Renal pelvis (tissue), 4 donors: ENCODE results near the gene STXBP6. TPM values are rescaled to one million over a fixed set of nuclear protein-coding genes. Genes with fewer than 3 reads are reported as not detected.
"Not testable (repeated sequence)": the region's sequence is repeated elsewhere in the genome, so short reads cannot be mapped to it uniquely, and the experiment has no call there.

ENCODE experiments used
- DNase-seq: peaks from one replicate; pipeline ENCODE4 v3.0.0-alpha.2; 2013
- polyA plus RNA-seq, 3 donors: library from polyadenylated mRNA; unstranded; fragments of 120-200 nt; gene quantifications; one replicate each; pipeline ENCODE4 v1.2.1, GENCODE V29; 2013; ENCODE audit not compliant: insufficient read length in 3 of 3

STXBP6 gene
- polyA plus RNA-seq, 3 donors = 7.0 to 9.3 (median 7.1) TPM

DNA sequence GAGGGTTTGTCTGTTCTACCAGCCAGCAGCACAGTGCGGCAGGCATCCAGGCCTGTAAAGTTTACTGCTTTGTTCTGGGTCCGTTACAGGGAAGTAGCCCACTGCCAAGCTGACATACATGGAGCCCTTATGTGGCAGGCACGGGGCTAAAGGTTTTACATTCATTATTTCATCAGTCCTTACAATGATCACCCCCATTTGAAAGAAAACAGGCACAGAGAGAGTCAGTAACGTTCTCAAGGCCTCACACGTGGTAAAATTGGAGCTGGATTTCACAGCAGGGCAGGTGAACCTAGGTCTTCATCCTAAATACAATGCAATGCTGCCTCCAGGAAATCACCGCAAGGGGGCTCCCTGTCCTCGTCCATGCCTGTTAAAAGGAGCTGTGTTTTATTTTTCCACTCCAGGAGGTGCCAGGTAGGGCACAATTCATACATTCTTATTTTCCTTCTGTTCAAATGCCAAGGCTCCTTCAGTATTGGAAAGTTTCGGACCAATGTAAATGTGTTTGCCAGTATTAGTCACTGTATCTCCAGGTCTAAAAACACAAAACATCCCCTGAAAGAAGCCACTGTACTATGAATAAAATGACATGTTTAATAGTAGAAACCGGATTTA, 243.8 kb downstream of the STXBP6 start:
- peak; percentile 75 for DNase-seq

GRCh38 chr14:24804552-24805212, 245.3 kb downstream of the STXBP6 start:
- DNase-seq = no peak

- DNase-seq = no peak
Observed at GRCh38 chr14:24803933-24804494, 245.9 kb downstream of the STXBP6 start.

- not testable (repeated sequence) for DNase-seq
Observed at GRCh38 chr14:24803426-24803825, 246.5 kb downstream of the STXBP6 start.

DNA sequence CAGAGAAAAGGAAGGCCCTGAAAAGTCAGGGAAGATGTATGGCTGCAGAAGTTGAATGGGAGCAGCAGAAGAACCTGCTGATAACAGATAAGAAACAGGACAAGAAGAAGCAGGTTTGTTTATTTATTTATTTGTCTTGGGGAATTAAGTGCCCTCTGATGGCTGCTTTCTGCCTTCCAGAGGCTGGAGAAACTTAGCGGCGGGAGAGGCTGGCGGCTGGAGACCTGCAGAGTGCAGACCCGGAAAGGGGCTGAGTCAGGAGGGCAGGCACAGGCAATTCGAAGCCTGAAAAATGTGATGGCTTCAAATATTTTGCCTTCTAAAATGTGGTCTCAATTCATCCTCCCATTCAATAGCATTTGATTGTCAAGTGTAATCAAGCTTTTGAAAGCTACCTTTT, 247.7 kb downstream of the STXBP6 start:
- DNase-seq = no peak

DNA sequence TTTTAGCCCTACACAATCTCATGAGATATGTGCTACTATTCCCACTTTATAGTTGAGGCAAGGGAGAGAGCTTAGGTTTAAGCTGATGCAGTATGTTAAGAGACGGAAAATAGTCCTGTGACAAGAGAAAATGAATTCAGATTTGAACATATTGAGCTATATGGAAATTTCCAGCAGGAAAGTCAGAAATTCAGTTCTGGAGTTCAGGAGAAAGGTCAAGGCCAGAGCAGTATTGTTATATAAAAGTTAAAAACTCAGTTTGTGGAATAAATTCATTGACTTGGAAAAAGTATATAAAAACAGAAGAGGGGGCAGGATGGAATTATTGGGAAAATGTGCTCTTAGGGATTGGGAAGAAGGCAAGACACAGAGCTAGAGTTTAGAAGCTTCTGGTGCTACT, 248.9 kb downstream of the STXBP6 start:
- DNase-seq = no peak

DNA sequence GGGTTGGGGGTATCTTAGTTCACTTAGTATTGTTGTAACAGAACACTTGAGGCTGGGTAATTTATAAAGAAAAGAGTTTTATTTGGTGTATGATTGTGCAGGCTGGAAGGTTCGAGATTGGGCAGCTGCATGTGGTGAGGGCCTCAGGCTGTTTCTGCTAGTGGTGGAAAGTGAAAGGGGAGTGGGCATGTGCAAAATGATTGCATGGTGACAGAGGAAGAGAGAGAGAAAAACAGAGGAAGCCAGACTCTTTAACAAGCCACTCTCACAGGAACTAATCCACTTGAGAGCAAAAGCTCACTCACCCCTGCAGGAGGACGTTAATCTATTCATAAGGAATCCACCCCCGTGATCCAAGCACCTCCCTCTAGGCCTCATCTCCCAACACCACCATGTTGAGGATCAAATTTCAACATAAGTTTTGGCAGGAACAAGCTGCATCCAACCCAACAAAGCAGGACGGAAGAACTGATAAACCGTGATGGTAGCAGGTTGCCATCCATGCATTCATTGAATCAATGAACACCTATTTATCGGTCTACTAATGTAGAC, 251.0 kb downstream of the STXBP6 start:
- no peak for DNase-seq

- no peak for DNase-seq
Observed at GRCh38 chr14:24795406-24795805, 254.5 kb downstream of the STXBP6 start.

- no peak for DNase-seq
Observed at GRCh38 chr14:24794644-24795305, 255.2 kb downstream of the STXBP6 start.

GRCh38 chr14:24790196-24790595, 259.8 kb downstream of the STXBP6 start:
- no peak for DNase-seq

GRCh38 chr14:24789378-24789884, 260.5 kb downstream of the STXBP6 start:
- no peak for DNase-seq

DNA sequence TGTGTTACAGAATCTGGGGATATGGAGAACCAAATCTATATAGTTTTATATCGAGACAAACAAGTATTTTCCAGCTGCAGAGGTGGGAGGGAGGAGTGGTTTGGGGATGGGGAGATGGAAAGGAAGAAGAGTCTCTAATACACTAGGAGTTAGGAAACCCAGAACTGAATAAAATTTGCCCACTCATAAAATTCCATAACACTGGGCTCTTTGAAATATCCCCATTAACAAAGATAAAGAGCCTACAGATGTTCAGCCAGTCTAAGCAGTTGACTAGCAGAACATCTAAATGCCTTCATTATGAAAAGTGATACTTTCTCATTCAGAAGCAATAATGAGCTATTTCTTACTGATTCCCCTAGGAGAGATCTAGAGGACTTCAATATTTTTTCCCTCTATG, 264.2 kb downstream of the STXBP6 start:
- DNase-seq = no peak

DNA sequence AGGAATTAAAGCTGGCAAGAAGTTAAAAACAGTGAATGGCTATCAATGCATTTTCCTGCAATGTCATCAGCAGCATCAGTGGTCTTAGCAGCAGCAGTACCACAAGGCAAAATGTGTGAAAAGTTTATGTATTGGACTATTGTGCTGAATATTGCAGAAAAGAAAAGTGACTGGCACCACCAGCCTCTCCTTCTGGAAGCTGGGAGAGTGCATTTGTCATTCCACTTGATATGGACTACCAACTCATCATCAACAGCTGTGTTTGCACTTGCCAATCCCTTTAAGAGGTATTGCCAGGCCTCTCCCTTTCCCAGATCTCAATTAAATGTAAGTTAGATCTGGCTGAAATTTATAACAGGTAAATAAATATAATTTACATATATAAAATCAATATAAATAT, 265.0 kb downstream of the STXBP6 start:
- DNase-seq = no peak

DNA sequence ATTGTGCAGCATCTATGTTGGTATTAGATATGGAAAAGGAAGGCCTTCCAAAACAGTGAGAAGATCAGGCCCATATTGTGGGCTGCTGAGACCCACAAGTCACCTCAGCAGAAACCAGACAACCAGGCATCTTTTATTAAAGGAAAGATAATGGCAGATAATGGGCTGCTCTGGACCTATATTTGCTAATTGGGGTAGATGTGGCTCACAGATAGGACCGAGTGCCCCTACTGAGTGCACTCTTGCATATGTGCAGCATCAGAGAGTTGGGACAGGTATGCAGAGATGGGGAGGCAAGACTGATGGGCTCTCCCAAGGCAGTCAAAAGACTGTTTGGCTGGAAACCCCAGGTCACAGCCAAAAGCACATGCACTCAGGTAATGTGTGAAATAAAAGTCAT, 266.2 kb downstream of the STXBP6 start:
- DNase-seq = no peak

DNA sequence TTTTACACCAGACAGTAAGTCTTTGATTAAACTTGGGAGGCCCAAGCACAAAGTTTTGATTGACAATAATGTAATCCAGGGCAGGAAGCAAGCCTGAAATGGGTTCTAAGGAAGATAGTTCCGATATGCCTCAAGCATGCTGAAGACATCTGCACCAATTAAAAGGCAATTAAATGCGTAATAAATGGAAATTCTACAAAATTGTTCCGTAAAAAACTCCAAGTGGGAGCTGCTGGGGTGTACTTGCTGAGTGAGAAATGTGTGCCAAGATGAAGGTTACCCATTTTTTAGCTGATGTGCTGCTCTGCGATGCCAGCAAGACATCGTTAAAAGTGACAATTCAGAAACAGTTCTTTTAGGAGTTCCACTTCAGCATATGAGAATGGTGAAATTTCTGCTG, 269.7 kb downstream of the STXBP6 start:
- no peak for DNase-seq

- no peak for DNase-seq
Observed at GRCh38 chr14:24777678-24778077, 272.3 kb downstream of the STXBP6 start.

DNA sequence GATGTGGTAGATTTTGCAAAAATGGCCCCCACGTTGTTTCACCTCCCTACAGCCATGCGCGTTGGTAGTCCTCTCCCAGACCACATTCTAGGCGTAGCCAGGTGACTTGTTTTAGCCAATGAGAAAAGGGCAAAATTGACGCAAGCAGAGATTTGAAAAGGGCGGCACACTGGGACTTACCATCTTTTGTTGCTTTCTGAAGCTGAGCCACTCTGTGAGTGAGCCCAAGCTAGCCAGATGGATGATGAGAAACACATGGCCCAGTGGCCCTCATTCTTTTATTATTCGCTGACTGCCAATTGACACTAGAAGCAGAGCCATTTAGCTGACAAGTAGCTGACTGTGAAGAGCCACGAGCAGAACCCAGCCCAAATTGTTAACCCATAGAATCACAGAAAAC, 274.0 kb downstream of the STXBP6 start:
- DNase-seq = no peak

DNA sequence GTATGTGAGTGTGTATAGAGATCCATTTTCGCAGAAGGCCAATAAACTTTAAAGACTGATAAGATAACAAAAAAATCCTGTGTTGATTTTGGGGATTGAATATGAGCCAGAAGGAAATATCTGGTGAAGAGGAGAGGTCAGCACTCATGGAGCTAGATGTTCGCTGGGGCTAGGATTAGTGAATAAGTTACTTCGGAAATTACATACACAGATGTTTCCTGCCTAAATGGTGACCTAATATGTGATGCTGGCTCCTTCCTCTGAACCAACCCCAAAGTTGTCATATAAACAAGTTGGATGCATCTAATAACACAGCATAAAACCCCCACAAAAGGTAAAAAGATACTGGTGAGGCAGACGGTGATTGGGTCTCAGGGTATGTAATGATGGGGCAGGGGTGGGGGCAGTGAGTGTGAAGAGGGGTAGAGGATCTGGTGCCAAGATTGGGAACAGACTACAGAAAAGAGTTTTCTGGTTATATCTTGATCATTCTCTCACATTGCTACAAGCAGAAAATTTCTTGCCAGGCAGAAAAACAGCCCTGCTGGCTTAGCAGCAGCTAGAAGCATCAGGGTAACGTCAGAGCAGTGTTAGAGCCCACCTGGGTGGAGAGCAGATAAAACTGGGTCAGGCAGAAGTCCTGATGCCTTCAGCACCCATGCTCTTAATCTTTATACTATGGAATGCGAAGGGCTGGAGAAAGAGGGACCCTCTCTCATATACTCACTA, 275.6 kb downstream of the STXBP6 start:
- DNase-seq = no peak

DNA sequence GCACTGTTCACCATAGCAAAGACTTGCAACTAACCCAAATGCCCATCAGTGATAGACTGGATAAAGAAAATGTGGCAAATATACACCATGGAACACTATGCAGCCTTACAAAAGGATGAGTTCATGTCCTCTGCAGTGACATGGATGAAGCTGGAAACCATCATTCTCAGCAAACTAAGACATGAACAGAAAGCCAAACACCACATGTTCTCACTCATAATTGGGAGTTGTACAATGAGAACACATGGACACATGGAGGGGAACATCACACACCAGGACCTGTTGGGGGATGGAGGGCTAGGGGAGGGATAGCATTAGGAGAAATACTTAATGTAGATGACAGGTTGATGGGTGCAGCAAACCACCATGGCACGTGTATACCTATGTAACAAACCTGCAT, 276.4 kb downstream of the STXBP6 start:
- DNase-seq = not testable (repeated sequence)

DNA sequence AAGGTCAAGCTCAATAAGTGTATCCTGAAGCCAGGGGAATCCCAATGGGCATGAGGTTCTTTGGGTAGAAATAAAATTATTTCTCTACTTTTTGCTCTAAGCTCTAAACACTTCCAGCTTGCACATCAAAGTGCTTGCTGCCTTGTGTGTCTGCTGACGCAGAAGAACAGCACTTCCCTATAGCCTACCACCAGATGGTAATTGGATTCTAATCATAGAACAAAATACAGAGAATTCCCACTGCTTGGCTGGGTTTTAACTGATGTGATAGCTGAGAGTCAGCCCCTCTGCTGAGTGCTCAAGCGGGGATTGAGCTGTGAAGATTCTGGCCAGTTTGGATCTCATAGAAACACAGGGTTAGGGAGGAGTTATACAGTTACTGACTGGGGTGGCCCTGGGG, 283.5 kb downstream of the STXBP6 start:
- DNase-seq = no peak

- DNase-seq = no peak
Observed at GRCh38 chr14:24761141-24761540, 288.8 kb downstream of the STXBP6 start.
